AG10803 (cell line): ENCODE measurements around the gene HOXB5.

ENCODE experiments used
- DNase-seq: peaks from one replicate; pipeline ENCODE4 v3.0.0; 2010; ENCODE audit warnings: low read depth
- H3K4me3 ChIP-seq: 2 replicates; pipeline ENCODE4 v1.5.1; 2011; ENCODE audit warnings: mild to moderate bottlenecking, low read length, control low read depth
- TF ChIP-seq, protein P1 (sequence below): conservative IDR thresholded peaks from 2 replicates; pipeline ENCODE4 v1.5.1; 2011; ENCODE audit warnings: mild to moderate bottlenecking, low read length, control low read depth, inconsistent platforms

The HOXB5 gene

DNA sequence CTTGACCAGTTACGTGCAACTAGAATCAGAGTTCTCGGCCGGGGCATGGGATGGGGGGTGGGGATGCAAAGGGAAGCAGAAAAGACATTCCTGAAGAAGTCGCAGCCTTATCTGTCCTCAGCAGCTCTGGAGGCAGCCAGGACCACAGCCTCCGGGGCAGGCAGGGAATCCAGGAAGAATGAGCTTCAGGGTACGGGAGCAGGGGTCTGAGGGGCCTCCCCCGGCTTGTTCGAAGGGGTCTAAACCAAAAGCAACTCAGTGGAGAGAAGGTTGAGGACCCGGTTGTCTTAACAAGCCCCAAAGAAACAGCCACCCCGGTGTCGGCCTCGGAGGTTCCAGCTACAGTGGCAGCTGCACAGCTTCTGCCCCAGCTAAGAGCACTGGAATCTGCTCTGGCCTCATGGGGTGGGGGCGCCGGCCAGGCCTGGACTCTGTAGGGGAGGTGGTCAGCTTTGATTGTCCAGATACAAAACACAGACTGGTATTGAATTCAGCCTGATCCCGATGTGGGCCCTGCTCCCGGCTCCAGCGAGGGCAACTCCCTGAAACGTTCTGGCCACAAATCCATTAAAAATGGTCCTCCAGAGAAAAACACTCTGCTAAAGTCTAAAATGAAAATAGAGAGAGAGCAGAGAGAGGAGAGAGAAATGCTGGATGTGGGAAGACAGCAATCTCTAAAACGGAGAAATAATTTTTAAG is 23.1 kb downstream of the HOXB5 start:
- DNase-seq, result peak; percentile 53
- TF ChIP-seq, protein P1, sequence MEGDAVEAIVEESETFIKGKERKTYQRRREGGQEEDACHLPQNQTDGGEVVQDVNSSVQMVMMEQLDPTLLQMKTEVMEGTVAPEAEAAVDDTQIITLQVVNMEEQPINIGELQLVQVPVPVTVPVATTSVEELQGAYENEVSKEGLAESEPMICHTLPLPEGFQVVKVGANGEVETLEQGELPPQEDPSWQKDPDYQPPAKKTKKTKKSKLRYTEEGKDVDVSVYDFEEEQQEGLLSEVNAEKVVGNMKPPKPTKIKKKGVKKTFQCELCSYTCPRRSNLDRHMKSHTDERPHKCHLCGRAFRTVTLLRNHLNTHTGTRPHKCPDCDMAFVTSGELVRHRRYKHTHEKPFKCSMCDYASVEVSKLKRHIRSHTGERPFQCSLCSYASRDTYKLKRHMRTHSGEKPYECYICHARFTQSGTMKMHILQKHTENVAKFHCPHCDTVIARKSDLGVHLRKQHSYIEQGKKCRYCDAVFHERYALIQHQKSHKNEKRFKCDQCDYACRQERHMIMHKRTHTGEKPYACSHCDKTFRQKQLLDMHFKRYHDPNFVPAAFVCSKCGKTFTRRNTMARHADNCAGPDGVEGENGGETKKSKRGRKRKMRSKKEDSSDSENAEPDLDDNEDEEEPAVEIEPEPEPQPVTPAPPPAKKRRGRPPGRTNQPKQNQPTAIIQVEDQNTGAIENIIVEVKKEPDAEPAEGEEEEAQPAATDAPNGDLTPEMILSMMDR, result no peak
- peak overlapping the region; percentile 59 for H3K4me3 ChIP-seq

DNA sequence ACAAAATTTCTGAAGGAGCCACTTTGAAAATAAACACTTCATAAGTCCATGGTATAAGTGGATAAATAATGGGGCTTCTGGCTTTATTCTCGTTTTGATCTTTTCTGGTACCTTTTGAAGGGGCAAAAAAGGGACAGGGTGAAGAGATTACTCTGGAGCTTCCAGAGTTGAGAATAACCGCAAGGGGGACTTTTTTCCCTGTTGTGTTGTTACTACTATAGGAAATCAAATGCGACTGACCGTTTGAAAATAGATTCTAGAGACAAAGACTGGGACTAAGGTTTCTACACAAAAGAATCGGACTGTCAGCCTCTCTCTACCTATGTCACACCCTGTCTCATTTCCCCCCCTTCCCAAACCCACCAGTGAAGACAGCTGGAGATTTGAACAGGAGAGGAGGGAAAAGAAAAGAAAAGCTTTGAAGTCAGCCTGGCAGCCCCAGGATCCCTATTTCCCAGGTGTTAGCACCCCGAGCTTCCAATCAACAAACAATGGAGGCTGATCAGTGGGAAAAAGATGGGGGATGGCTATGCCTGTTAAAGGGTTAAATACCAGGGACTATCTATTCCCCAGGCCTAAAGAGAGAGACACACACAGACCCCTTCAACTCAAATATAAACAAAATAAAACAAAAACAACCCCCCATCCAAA is 23.8 kb downstream of the HOXB5 start:
- TF ChIP-seq, protein P1, result peak; percentile 25; the same call in 1 of the 2 replicates
- H3K4me3 ChIP-seq, result peak overlapping the region; percentile 59
- DNase-seq, result no peak

DNA sequence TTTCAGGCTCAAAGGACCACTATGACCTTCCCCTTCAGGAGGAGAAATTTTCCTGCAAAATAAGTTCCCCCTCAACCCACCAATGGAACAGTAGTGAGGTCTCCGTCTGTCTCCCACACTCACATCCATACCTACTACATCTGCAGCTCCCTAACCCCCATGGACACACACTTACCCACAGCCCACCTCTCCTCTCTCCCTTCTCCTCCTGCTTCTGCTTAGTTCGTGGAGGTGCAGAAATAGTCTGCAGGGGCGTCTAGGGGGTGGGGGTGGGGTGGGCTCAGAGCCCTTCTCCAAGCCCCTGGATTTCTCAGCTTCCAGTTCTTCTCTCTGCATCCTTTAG is 24.4 kb downstream of the HOXB5 start:
- no peak for DNase-seq
- TF ChIP-seq, protein P1, result no peak
- H3K4me3 ChIP-seq, result peak overlapping the region; percentile 59

DNA sequence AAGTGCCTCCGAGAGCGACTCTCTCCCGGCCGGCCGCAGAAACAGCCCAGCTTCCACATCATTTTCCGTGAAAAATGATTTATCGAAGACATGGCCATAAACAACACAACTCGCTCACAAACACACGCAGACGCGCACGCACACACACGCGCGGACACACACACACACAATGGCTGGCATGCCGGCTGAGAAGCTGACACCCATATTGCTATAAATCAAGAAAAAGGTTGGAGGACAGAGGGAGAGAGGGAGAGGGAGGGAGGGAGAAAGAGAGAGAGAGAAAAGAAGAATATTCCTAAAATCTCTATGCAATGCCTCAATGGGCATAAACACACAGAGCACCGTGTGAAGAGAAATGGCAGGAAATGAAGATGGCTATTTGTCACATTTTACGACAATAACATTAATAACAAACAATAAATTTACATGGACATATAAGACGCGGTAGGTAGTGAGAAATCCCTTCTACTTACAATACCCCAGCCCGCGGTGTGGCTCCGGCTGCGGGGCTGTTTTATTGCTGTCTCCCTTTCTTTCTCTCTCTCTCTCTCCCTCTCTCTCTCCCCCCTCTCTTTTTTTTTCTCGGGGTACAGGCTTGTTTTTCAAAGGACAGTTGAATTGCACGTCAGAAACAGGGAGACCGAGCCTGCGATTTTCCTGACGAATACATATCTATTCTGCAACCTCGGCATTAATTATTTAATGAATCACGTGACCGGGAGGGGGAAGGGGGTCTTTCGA is 24.9 kb downstream of the HOXB5 start:
- TF ChIP-seq, protein P1, result no peak
- H3K4me3 ChIP-seq, result peak overlapping the region; percentile 59
- DNase-seq, result peak; percentile 84

GRCh38 chr17:48567646-48568354 is 25.8 kb downstream of the HOXB5 start:
- TF ChIP-seq, protein P1, result no peak

DNA sequence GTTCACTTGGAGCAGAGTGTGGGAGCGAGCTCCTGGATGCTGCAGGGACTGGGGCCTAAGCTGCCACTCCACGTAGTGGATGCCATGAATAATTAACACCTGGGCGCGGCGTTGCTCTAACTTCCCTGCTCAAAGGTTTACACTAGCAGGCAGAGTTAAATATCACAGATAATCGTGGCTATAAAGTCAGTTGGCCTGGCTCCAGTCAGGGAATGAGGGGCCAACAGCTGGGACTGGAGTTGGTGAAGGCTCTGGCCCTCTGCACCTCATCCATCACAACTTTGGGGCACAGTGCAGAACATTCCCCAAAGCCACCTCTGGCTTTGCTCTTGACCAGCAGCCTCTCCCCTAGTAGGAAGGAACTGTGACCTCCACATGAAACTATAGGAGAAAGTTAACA is 26.4 kb downstream of the HOXB5 start:
- DNase-seq, result no peak
- H3K4me3 ChIP-seq, result no peak overlapping the region
- TF ChIP-seq, protein P1, result no peak

More at GRCh38 chr17:48567646-48568354, 25.8 kb downstream of the HOXB5 start:
- H3K4me3 ChIP-seq, result peak overlapping the region; percentile 59; the same call in 1 of the 2 replicates
- DNase-seq, result no peak
